Adipocyte (in vitro differentiated cells): Measurements from ENCODE around the gene SHB.

Experiments
- DNase-seq: peaks from one replicate; pipeline ENCODE4 v3.0.0-alpha.2; 2015; ENCODE audit warnings: low read depth
- H3K27me3 ChIP-seq: replicated peaks from 2 replicates; pipeline ENCODE4 v1.7.0; 2013; ENCODE audit warnings: mild to moderate bottlenecking, low read length, moderate library complexity; ENCODE audit not compliant: control insufficient read depth, insufficient read depth
- H3K36me3 ChIP-seq: 2 replicates; pipeline ENCODE4 v1.7.0; 2013; ENCODE audit warnings: low read length, mild to moderate bottlenecking, moderate library complexity; ENCODE audit not compliant: control insufficient read depth, insufficient read depth, severe bottlenecking
- H3K4me1 ChIP-seq: 2 replicates; pipeline ENCODE4 v1.7.0; 2013; ENCODE audit warnings: mild to moderate bottlenecking, low read length, moderate library complexity; ENCODE audit not compliant: control insufficient read depth, insufficient read depth
- H3K4me3 ChIP-seq: 2 replicates; pipeline ENCODE4 v1.7.0; 2013; ENCODE audit warnings: mild to moderate bottlenecking, low read length, moderate library complexity
- H3K9ac ChIP-seq: 2 replicates; pipeline ENCODE4 v1.7.0; 2013; ENCODE audit warnings: mild to moderate bottlenecking, low read length, moderate library complexity
- H3K9me3 ChIP-seq: 2 replicates; pipeline ENCODE4 v1.7.0; 2013; ENCODE audit warnings: mild to moderate bottlenecking, low read length, moderate library complexity; ENCODE audit not compliant: control insufficient read depth

The SHB gene

GRCh38 chr9:37976714-37977477 is 92.1 kb downstream of the SHB start:
- Histone ChIP-seq H3K9ac (no peak overlapping the region), H3K9me3 (no peaks in the 10 kb centered on the region), H3K27me3 (no peaks in the 10 kb centered on the region), H3K4me1 (peaks cover 11% of the 10 kb centered on the region), H3K36me3 (peaks cover 3% of the 10 kb centered on the region), H3K4me3 (peak overlapping the region; percentile 23)
- peak; percentile 75 for DNase-seq

- Histone ChIP-seq H3K9me3 (no peaks in the 10 kb centered on the region), H3K4me3 (no peak overlapping the region), H3K4me1 (peaks cover 17% of the 10 kb centered on the region), H3K36me3 (peaks cover 3% of the 10 kb centered on the region), H3K27me3 (no peaks in the 10 kb centered on the region), H3K9ac (no peak overlapping the region)
- DNase-seq: no peak
Observed at GRCh38 chr9:37975639-37976038, 93.4 kb downstream of the SHB start.

GRCh38 chr9:37974506-37975173 is 94.4 kb downstream of the SHB start:
- peaks cover 18% of the 10 kb centered on the region for H3K4me1 ChIP-seq
- peak; percentile 48 for DNase-seq
- H3K27me3 ChIP-seq: no peaks in the 10 kb centered on the region
- H3K9ac ChIP-seq: no peak overlapping the region
- no peaks in the 10 kb centered on the region for H3K9me3 ChIP-seq
- H3K4me3 ChIP-seq: no peak overlapping the region
- peaks cover 3% of the 10 kb centered on the region for H3K36me3 ChIP-seq

GRCh38 chr9:37972351-37972848 is 96.6 kb downstream of the SHB start:
- peak; percentile 40 for DNase-seq
- Histone ChIP-seq H3K4me3 (no peak overlapping the region), H3K27me3 (no peaks in the 10 kb centered on the region), H3K4me1 (peaks cover 39% of the 10 kb centered on the region), H3K36me3 (peaks cover 3% of the 10 kb centered on the region), H3K9me3 (no peaks in the 10 kb centered on the region), H3K9ac (no peak overlapping the region)

- DNase-seq: no peak
- H3K4me3 ChIP-seq: no peak overlapping the region
- peaks cover 3% of the 10 kb centered on the region for H3K36me3 ChIP-seq
- peaks cover 34% of the 10 kb centered on the region for H3K4me1 ChIP-seq
- no peaks in the 10 kb centered on the region for H3K9me3 ChIP-seq
- no peaks in the 10 kb centered on the region for H3K27me3 ChIP-seq
- H3K9ac ChIP-seq: no peak overlapping the region
Observed at GRCh38 chr9:37971691-37972090, 97.3 kb downstream of the SHB start.

- Histone ChIP-seq H3K36me3 (peaks cover 3% of the 10 kb centered on the region), H3K9ac (no peak overlapping the region), H3K4me3 (no peak overlapping the region), H3K27me3 (no peaks in the 10 kb centered on the region), H3K4me1 (peaks cover 28% of the 10 kb centered on the region), H3K9me3 (no peaks in the 10 kb centered on the region)
- no peak for DNase-seq
Observed at GRCh38 chr9:37971108-37971459, 97.9 kb downstream of the SHB start.

- no peak overlapping the region for H3K9ac ChIP-seq
- no peaks in the 10 kb centered on the region for H3K27me3 ChIP-seq
- peaks cover 28% of the 10 kb centered on the region for H3K4me1 ChIP-seq
- H3K9me3 ChIP-seq: no peaks in the 10 kb centered on the region
- no peak for DNase-seq
- peaks cover 3% of the 10 kb centered on the region for H3K36me3 ChIP-seq
- no peak overlapping the region for H3K4me3 ChIP-seq
Observed at GRCh38 chr9:37970301-37971107, 98.5 kb downstream of the SHB start.

GRCh38 chr9:37969558-37970300 is 99.3 kb downstream of the SHB start:
- Histone ChIP-seq H3K9me3 (no peaks in the 10 kb centered on the region), H3K4me3 (no peak overlapping the region), H3K36me3 (peaks cover 3% of the 10 kb centered on the region), H3K9ac (no peak overlapping the region), H3K4me1 (peaks cover 35% of the 10 kb centered on the region), H3K27me3 (no peaks in the 10 kb centered on the region)
- no peak for DNase-seq

GRCh38 chr9:37969130-37969529 is 99.9 kb downstream of the SHB start:
- Histone ChIP-seq H3K9ac (no peak overlapping the region), H3K27me3 (no peaks in the 10 kb centered on the region), H3K4me1 (peaks cover 39% of the 10 kb centered on the region), H3K36me3 (peaks cover 3% of the 10 kb centered on the region), H3K4me3 (no peak overlapping the region), H3K9me3 (no peaks in the 10 kb centered on the region)
- peak; percentile 33 for DNase-seq

GRCh38 chr9:37968228-37968701 is 100.8 kb downstream of the SHB start:
- Histone ChIP-seq H3K4me1 (peaks cover 45% of the 10 kb centered on the region), H3K4me3 (no peak overlapping the region), H3K9me3 (no peaks in the 10 kb centered on the region), H3K9ac (peak overlapping the region; percentile 14), H3K36me3 (no peaks in the 10 kb centered on the region), H3K27me3 (no peaks in the 10 kb centered on the region)
- DNase-seq: peak; percentile 61
